DMS 273 (cell line): ENCODE results near the gene TACC2.
A peak's percentile ranks its signal among the peaks of the same experiment; 100 is the strongest.

ENCODE experiments used
- DNase-seq: peaks from one replicate; lab custom pipeline; 2025; ENCODE audit not compliant: unreplicated experiment; lab: John Stamatoyannopoulos, UW

The TACC2 gene

DNA sequence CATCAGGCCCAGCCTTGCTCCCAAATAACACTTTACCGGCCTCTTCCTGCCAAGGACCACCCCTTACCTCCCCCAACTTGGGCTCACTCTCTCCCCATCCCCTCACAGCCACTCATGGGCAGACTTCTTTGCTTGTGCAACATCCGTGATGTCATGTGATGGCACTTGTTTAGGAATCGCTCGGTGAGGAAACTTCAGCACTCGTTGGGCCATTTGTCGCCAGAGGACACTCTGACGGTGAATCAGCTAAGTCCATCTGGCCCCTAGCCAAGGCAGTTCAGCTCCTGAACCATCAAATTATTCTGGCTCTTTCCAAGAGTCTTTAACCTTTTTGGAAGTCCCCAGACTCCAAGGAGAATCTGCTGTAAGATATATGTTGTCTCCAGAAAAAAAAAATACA is 301.4 kb downstream of the TACC2 start:
- DNase-seq, result no peak

DNA sequence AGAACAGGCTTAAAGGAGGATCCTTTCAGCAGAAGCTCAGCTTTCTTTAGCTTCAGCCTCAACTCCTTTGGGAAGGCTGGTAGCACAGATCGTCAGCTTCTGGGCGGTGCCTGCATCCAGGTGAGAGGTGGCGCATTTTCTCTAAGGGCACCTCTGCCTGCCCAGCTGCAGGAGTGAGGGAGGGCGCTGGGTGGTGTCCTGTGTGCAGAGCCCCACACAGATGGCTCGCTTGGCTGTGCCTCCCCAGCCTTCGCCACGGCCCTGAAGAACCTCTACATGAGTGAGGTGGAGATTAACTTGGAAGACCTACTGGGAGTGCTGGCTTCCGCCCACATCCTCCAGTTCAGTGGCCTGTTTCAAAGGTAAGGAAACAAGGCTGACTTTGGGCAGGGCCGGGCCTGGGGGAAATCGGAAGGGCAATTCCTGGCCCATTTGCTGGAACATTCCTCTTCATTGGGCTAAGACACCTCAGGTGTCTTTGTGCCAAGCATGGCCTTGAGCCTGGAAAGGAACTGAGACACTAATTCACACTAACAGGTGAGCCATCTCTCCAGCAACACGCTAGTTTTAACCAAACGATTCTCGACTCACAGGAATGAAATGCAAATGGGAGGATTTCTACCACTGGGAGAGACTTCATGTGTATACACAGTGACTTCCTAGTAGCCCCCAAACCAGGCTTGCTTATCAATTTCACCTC is 302.0 kb downstream of the TACC2 start:
- no peak for DNase-seq

GRCh38 chr10:122291739-122292138 is 302.8 kb downstream of the TACC2 start:
- no peak for DNase-seq

- no peak for DNase-seq
These were observed 303.4 kb downstream of the TACC2 start for GRCh38 chr10:122292376-122292775.

- DNase-seq, result no peak
These were observed 304.4 kb downstream of the TACC2 start for GRCh38 chr10:122293156-122293960.

DNA sequence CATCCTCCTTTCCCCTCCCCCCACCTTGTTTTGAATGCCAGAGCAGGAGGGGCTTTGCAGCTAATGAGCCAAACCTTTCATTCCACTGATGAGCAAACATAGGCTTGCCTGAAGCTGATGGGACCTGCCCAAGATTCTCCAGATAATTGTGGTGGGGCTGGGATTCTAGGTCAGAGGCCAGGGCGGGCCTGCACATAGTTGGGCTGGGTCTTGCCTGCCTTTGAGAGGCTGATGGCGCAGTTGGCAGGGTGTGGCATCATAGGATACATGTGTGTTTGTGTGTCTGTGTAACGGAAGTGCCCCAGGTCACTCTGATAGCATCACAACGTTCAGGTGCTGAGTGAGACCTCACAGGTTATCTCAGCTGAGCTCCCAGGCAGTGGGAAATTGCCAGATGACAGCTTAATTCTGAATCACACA is 305.0 kb downstream of the TACC2 start:
- DNase-seq, result no peak

- no peak for DNase-seq
These were observed 305.8 kb downstream of the TACC2 start for GRCh38 chr10:122294511-122295450.

- no peak for DNase-seq
These were observed 306.5 kb downstream of the TACC2 start for GRCh38 chr10:122295451-122295809.

DNA sequence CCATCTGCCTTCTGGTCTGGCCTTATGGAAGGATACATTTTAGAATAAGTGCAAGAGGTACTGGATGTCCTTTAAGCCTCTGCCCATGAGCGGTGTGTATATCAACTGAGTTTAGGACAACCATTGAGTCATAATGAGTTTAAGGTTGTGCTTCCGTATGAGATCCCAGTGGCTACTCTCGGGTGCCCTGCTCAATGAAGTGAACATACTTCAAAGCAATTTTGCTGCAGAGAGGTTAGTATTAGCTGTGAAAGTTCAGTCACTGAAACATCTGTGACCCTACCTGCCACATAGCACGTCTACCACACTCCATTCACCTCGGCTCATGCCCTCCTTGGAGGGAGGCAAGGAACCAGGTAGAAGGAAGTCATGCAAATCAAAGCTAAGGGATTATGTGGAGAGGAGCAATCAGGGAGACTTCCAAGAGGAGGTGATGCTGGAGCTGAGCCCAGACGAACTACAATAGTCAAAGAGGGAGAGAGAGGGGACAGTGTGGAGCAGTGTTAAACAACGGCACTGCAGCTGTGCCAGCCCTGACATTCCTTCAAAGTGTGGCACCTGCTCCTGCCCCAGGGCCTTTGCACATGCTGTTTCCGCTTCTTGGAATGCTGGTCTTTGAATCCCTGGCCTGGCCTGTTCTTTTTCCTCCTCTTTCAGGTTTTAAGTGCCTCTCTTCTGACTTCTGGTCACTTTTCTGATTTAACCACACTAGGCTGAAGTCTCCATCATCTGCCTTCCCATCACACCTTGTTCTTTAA is 307.6 kb downstream of the TACC2 start:
- no peak for DNase-seq

- DNase-seq, result no peak
These were observed 308.6 kb downstream of the TACC2 start for GRCh38 chr10:122297583-122297982.

GRCh38 chr10:122298206-122298597 is 309.2 kb downstream of the TACC2 start:
- no peak for DNase-seq

DNA sequence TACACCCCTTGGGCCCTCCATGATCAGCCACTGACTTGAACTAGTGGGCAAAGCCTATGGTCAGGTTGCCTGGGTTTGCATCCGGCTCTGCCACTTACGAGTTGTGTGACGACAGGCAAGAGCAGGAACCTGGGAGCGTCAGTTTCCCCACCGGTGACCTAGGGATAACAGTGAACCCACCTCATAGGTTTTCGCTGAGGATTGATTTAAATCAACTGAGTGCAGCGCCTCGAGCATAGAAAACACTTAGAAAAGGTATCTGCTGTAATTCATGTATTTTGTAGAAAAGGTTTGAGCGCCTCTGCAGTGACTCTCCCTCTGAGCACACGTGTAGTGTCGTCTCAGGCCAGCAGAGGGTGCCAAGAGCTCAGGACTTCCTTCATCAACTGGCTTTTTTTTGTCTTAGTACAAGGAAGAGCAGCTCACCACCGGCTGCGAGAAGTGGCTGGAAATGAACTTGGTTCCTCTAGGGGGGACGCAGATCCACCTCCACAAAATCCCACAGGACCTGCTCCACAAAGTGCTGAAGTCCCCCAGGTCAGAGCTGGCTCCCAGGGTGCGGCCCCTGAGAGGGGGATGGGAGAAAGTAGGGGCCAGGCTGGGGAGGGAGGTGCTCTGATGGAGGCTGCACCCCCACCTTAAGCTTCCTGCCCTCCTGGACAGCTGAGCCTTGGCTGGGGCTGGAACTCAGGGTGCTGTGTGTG is 309.8 kb downstream of the TACC2 start:
- peak; percentile 85 for DNase-seq

DNA sequence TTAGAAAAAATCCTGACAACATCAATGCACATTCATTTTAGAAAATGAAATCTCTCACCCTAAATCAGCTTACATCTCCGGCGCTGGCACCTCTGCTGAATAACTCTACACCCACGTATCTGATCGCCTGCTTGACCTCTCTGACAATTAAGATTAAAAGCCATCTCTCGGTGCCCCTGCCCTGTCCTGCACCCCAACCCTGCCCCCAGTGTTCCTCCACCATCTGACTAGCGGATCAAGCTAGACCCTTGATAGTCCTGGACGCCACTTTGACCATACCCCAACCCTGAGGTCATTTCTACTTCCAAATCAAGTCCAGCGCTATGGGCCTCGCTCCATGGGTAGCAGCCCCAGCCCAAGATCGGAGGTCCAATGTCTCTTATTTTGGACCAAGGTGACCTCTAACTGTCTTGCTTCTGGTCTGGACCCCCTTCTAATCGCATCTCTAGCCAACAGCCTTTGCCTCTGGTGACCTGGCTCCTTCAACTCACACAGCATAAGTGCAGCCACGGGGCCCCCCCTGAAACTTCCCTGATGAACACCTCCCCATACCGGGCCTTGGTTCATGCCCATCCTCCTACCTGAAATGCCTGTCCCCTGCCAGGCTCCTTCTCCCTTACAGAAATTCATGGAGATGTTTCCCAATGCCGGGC is 310.6 kb downstream of the TACC2 start:
- DNase-seq, result no peak

GRCh38 chr10:122301055-122301810 is 312.3 kb downstream of the TACC2 start:
- no peak for DNase-seq

GRCh38 chr10:122301811-122302115 is 312.8 kb downstream of the TACC2 start:
- no peak for DNase-seq

- no peak for DNase-seq
These were observed 313.4 kb downstream of the TACC2 start for GRCh38 chr10:122302315-122302714.

DNA sequence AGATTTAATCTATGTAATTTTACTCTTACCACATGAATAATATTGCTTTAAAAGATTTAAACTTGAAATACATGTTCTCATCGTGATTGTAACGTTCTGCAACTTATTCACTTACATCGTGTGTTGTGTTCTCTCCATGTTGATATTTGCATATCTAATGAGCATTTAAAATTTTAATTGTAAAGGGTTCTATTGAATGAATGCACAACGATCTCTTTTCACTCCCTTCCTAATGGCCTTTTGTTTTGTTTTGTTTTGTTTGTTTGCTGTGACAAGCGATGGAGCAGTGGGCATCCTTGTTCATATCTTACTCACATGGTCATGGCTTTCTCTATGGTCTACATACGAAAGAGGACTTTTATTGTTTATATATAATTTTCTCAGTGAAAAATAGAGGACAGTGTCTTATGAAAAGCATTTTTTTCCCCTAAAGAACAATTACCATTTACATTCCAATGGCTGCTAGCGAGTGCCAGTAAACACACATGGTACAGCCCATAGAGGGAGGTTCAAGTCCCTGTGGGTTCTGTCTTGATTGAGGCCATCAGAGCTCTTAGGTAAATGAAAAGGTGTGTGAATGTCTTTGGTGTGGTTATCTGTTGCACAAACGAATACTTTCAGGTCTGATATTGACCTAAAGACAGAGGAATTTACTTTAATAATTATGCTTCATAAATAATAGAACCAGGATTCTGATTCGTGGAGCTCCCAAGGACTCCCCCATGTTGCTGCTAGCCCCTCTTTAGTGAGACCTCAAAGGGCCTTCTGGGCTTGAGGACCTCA is 314.5 kb downstream of the TACC2 start:
- no peak for DNase-seq
